Panc1 (cell line): Measurements from ENCODE around the gene PXK. TPM values are rescaled to one million over a fixed set of nuclear protein-coding genes. Genes with fewer than 3 reads are reported as not detected.

Source experiments
- ATAC-seq: fragments of 200-7000 bp; cut with Tn5 transposase; 2 replicates; pipeline ENCODE4 v1.9.1; 2020; ENCODE audit warnings: mild to moderate bottlenecking, moderate library complexity
- BruUV-seq: library from RNA; stranded (reverse); fragments of 400-500 nt; replicated peaks from 2 replicates; lab custom pipeline; 2021; lab: Mats Ljungman, UMichigan
- CTCF ChIA-PET: fragments of 300-600 bp; sonication (Branson Sonifier 250); formaldehyde crosslinking; loops from one replicate; lab custom pipeline; 2022; ENCODE audit warnings: antibody characterized with exemption; lab: Charles Lee
- POLR2A ChIA-PET: fragments of 300-600 bp; sonication (Branson Sonifier 250); formaldehyde crosslinking; loops from one replicate; lab custom pipeline; 2022; ENCODE audit warnings: antibody characterized with exemption; lab: Charles Lee
- DNase-seq: peaks from one replicate; pipeline ENCODE4 v3.0.0-alpha.2; 2010; ENCODE audit warnings: low read depth, low spot score
- H3K27ac ChIP-seq: 2 replicates; pipeline ENCODE4 v1.5.1; 2011; ENCODE audit warnings: mild to moderate bottlenecking, low read length, inconsistent platforms
- H3K27me3 ChIP-seq: fragments of 200-500 bp; sonication (Bioruptor generic); 2 replicates; pipeline ENCODE4 v1.6.0; 2014; ENCODE audit warnings: low read length, inconsistent platforms; ENCODE audit not compliant: control insufficient read depth, insufficient read depth
- H3K36me3 ChIP-seq: fragments of 200-500 bp; sonication (Bioruptor generic); 2 replicates; pipeline ENCODE4 v1.5.1; 2014; ENCODE audit warnings: inconsistent platforms, mild to moderate bottlenecking, low read length, moderate library complexity; ENCODE audit not compliant: control insufficient read depth, insufficient read depth
- H3K4me1 ChIP-seq: 2 replicates; pipeline ENCODE4 v1.5.1; 2011; ENCODE audit warnings: inconsistent platforms, mild to moderate bottlenecking, low read length, moderate library complexity; ENCODE audit not compliant: control insufficient read depth, insufficient read depth
- H3K4me3 ChIP-seq, 2 experiments: 2 replicates each; pipeline ENCODE4 v1.5.1; 2011 to 2012; ENCODE audit warnings: low read depth in 2 of 2, low read length in 2 of 2, mild to moderate bottlenecking in 2 of 2, inconsistent platforms in 1 of 2, moderate library complexity in 1 of 2
- H3K9me3 ChIP-seq: fragments of 200-500 bp; sonication (Bioruptor generic); 2 replicates; pipeline ENCODE4 v1.5.1; 2014; ENCODE audit warnings: low read depth, mild to moderate bottlenecking, inconsistent platforms, low read length, moderate library complexity; ENCODE audit not compliant: control insufficient read depth, insufficient read depth
- CTCF ChIP-seq: fragments of 450-650 bp; IDR thresholded peaks from 2 replicates; pipeline ENCODE4 v1.5.1; 2017; ENCODE audit warnings: mild to moderate bottlenecking
- POLR2AphosphoS5 ChIP-seq: IDR thresholded peaks from 2 replicates; pipeline ENCODE4 v1.6.1; 2012; ENCODE audit warnings: mild to moderate bottlenecking, low read depth, low read length, moderate library complexity
- REST ChIP-seq, 2 experiments: IDR thresholded peaks; 2 replicates each; pipeline ENCODE4 v1.6.1; 2011 to 2012; ENCODE audit warnings: low read depth in 2 of 2, control low read depth in 1 of 2, low read length in 1 of 2, mild to moderate bottlenecking in 1 of 2, moderate library complexity in 1 of 2; ENCODE audit not compliant: insufficient read depth in 1 of 2
- SIN3A ChIP-seq: IDR thresholded peaks from 2 replicates; pipeline ENCODE4 v1.6.1; 2012; ENCODE audit warnings: low read depth, mild to moderate bottlenecking, low read length, moderate library complexity, borderline replicate concordance; ENCODE audit not compliant: insufficient read depth
- TCF7L2 ChIP-seq: IDR thresholded peaks from 2 replicates; pipeline ENCODE4 v1.6.1; 2011; ENCODE audit warnings: mild to moderate bottlenecking, low read depth, low read length, inconsistent platforms
- in situ Hi-C: cut with HindIII; loops from 2 replicates; pipeline ENCODE4 v1.10.0; 2016; ENCODE audit warnings: low sequenced_read_pairs, low pct_unique_long_range_greater_than_20kb
- intact Hi-C: fragments of 100-400 bp; cut with micrococcal nuclease; formaldehyde crosslinking; loops from one replicate; pipeline ENCODE4 v1.10.0; 2022; ENCODE audit not compliant: unreplicated experiment
- total RNA-seq: library from RNA; stranded (reverse); gene quantifications from one replicate; pipeline ENCODE4 v1.2.1, GENCODE V29; 2021; ENCODE audit not compliant: unreplicated experiment

PXK gene
- total RNA-seq, 1 experiment from 2014 or later = 14.2 TPM

GRCh38 chr3:58377750-58378149, 45.1 kb downstream of the PXK start:
- H3K27me3 ChIP-seq = no peaks in the 10 kb centered on the region
- in situ Hi-C loops = no loop called here
- DNase-seq (no peak), ATAC-seq (no peak)
- no peaks in the 10 kb centered on the region for H3K9me3 ChIP-seq
- CTCF ChIA-PET = no interaction called here
- H3K27ac ChIP-seq = no peak overlapping the region
- TF ChIP-seq CTCF (no peak), SIN3A (no peak), TCF7L2 (no peak), POLR2AphosphoS5 (no peak), REST (IDR thresholded peaks at IDR 0.05; ENCODE audit: insufficient read depth in 1 of 2, low read depth in 2 of 2, low read length in 1 of 2) (no peak)
- BruUV-seq = no TSS peak
- H3K4me1 ChIP-seq = no peaks in the 10 kb centered on the region
- intact Hi-C loops = no loop called here
- H3K4me3 ChIP-seq = no peak overlapping the region
- no peaks in the 10 kb centered on the region for H3K36me3 ChIP-seq
- POLR2A ChIA-PET = no interaction called here

- Histone ChIP-seq H3K27me3 (no peaks in the 10 kb centered on the region), H3K27ac (no peak overlapping the region), H3K4me1 (peaks cover 7% of the 10 kb centered on the region), H3K9me3 (no peaks in the 10 kb centered on the region), H3K4me3 (no peak overlapping the region), H3K36me3 (no peaks in the 10 kb centered on the region)
- no peak for TF ChIP-seq CTCF
- TF ChIP-seq TCF7L2 = no peak
- TF ChIP-seq SIN3A = no peak
- no TSS peak for BruUV-seq
- intact Hi-C loops = no loop called here
- POLR2A ChIA-PET = interaction anchor here (0.7 kb wide), 1 partner anchor 44 kb away, joined by 4 read pairs; no protein-coding TSS in a partner anchor
- ATAC-seq = no peak
- in situ Hi-C loops = no loop called here
- CTCF ChIA-PET = interaction anchor here (0.7 kb wide), 1 partner anchor 125 kb away, joined by 3 read pairs; no protein-coding TSS in a partner anchor
- DNase-seq = no peak
These were observed 46.8 kb downstream of the PXK start for GRCh38 chr3:58379351-58380073.
